PC-9 (cell line): ENCODE data around the gene VSTM2L.

Experiments
- CTCF ChIP-seq: fragments of 200-600 bp; sonication (generic); conservative IDR thresholded peaks from 2 replicates; pipeline ENCODE4 v1.6.1; 2017; ENCODE audit warnings: mixed run types, antibody characterized with exemption, mild to moderate bottlenecking, moderate library complexity
- EZH2 ChIP-seq: fragments of 200-600 bp; sonication (generic); IDR thresholded peaks from 2 replicates; pipeline ENCODE4 v1.8.0; 2017; ENCODE audit warnings: antibody characterized with exemption, low read depth

- TF ChIP-seq EZH2 (no peak), CTCF (no peak)
Measured at GRCh38 chr20:37892001-37892400, 10.9 kb upstream of the VSTM2L start.
